ENCODE measurements around the gene CEP112.

DNA sequence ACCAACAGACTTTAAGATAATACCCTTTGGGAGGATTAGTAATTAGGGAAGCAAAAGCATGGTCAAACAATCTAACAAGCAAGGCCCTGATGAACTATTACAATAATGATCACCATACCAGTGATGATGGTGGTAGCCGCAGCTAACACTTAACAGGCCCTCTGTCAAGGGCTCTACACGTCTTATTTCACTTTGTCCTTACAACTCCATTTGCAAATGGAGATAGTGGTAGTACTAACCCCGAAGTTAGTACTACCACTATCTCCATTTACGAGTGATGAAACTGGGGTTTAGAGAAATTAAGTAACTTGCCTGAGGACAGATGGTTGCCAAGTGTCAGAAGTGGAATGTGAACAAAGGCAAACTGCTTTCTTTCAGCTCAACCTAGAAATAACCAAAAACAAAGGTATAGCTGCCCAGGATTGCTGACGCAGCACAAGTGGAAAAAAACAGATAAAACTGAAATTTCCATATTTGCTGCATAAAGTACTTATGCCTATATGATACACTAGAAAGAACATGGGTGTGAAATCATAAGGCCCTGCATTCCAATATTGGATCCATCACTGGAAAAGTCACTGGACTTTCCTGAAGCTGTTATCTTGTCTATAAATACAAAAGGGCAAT lies 24.6 kb downstream of the CEP112 start:
- TF ChIP-seq, protein P1, sequence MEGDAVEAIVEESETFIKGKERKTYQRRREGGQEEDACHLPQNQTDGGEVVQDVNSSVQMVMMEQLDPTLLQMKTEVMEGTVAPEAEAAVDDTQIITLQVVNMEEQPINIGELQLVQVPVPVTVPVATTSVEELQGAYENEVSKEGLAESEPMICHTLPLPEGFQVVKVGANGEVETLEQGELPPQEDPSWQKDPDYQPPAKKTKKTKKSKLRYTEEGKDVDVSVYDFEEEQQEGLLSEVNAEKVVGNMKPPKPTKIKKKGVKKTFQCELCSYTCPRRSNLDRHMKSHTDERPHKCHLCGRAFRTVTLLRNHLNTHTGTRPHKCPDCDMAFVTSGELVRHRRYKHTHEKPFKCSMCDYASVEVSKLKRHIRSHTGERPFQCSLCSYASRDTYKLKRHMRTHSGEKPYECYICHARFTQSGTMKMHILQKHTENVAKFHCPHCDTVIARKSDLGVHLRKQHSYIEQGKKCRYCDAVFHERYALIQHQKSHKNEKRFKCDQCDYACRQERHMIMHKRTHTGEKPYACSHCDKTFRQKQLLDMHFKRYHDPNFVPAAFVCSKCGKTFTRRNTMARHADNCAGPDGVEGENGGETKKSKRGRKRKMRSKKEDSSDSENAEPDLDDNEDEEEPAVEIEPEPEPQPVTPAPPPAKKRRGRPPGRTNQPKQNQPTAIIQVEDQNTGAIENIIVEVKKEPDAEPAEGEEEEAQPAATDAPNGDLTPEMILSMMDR (conservative IDR thresholded peaks at IDR 0.05 in 1 of 2, IDR thresholded peaks at IDR 0.05 in 1 of 2; ENCODE audit: low read depth in 1 of 2, low read length in 2 of 2), result no peak
- TF ChIP-seq EZH2 (IDR thresholded peaks at IDR 0.05; ENCODE audit: low read length, missing control alignments), result no peak

All from fibroblast of lung (primary cell).